Right lobe of liver (tissue), 6 donors: ENCODE measurements around the gene MYT1. TPM values are rescaled to one million over a fixed set of nuclear protein-coding genes. Genes with fewer than 3 reads are reported as not detected.

Experiments used
- ATAC-seq, 4 donors: fragments of 200-7000 bp; cut with Tn5 transposase; one replicate each; pipeline ENCODE4 v1.9.1; 2020; ENCODE audit warnings: mild to moderate bottlenecking in 4 of 4, moderate library complexity in 4 of 4
- DNase-seq, 3 donors: peaks; one replicate each; pipeline ENCODE4 v3.0.0-alpha.2; 2020
- H3K27ac ChIP-seq, 3 donors: fragments of 200-600 bp; one replicate each; pipeline ENCODE4 v1.8.0; 2022
- H3K27me3 ChIP-seq, 2 donors: fragments of 200-600 bp; one replicate each; pipeline ENCODE4 v1.8.0; 2022
- H3K36me3 ChIP-seq, 4 donors: fragments of 200-600 bp; sonication (generic) in 1 of 4; one replicate each; pipeline versions ENCODE4 v1.5.1 to v1.8.0; 2017 to 2022; ENCODE audit warnings: control low read depth in 1 of 4
- H3K4me1 ChIP-seq, 4 donors: fragments of 200-600 bp; sonication (generic) in 1 of 4; one replicate each; pipeline versions ENCODE4 v1.5.1 to v1.8.0; 2017 to 2022; ENCODE audit warnings: control low read depth in 1 of 4
- H3K4me3 ChIP-seq, 3 donors: fragments of 200-600 bp; one replicate each; pipeline ENCODE4 v1.8.0; 2022
- H3K9me3 ChIP-seq, 4 donors: fragments of 200-600 bp; sonication (generic) in 1 of 4; one replicate each; pipeline versions ENCODE4 v1.5.1 to v1.8.0; 2017 to 2022; ENCODE audit warnings: control low read depth in 1 of 4
- POLR2A ChIP-seq: fragments of 450-650 bp; IDR thresholded peaks from one replicate; pipeline ENCODE4 v1.6.1; 2017; ENCODE audit warnings: antibody characterized with exemption, mild to moderate bottlenecking
- WGBS: methylation state at CpG from one replicate; pipeline ENCODE4 v1.1.6; 2018; ENCODE audit warnings: low coverage, low lambda C conversion rate; ENCODE audit not compliant: insufficient coverage; ENCODE audit errors: missing lambda C conversion rate; 5-methylcytosine and 5-hydroxymethylcytosine counted together
- intact Hi-C, 2 donors: fragments of 100-400 bp; cut with DNase I; formaldehyde crosslinking; loops; one replicate each; pipeline versions ENCODE4 v1.11.2 to v1.14.1; 2022
- total RNA-seq, 6 experiments: library from RNA; depleted of rRNA in 2 of 6; stranded (reverse); fragments of >200 nt in 2 of 6; fragmentation: NEBNext Ultra II Directional in 3 of 6; extraction: Animal tissue kit (Norgen Biotek cat#: 25700) in 3 of 6; gene quantifications; one replicate each; pipeline versions ENCODE4 v1.1.0 to v1.2.4, GENCODE V29; 2016 to 2023
- TF ChIP-seq, protein P1 (sequence below), 4 donors: fragments of 200-600 bp in 3 of 4; fragments of 450-650 bp in 1 of 4; IDR thresholded peaks; one replicate each; pipeline versions ENCODE4 v1.5.1 to v1.8.0; 2016 to 2022; ENCODE audit warnings: antibody characterized with exemption in 4 of 4, mild to moderate bottlenecking in 2 of 4
- donor health status: DM: no; HTN: yes; CAD: no.
- donor health status: DM: no; HTN: no; CAD: no.
- donor health status: DM: no; HTN: no; CAD: no.
- donor health status: DM: no; HTN: yes; CAD: no.
- donor health status: DM: no; HTN: yes; CAD: no.

MYT1 gene
- total RNA-seq, 6 experiments from 2014 or later, result 0.06 to 0.09 TPM; not detected in 4

DNA sequence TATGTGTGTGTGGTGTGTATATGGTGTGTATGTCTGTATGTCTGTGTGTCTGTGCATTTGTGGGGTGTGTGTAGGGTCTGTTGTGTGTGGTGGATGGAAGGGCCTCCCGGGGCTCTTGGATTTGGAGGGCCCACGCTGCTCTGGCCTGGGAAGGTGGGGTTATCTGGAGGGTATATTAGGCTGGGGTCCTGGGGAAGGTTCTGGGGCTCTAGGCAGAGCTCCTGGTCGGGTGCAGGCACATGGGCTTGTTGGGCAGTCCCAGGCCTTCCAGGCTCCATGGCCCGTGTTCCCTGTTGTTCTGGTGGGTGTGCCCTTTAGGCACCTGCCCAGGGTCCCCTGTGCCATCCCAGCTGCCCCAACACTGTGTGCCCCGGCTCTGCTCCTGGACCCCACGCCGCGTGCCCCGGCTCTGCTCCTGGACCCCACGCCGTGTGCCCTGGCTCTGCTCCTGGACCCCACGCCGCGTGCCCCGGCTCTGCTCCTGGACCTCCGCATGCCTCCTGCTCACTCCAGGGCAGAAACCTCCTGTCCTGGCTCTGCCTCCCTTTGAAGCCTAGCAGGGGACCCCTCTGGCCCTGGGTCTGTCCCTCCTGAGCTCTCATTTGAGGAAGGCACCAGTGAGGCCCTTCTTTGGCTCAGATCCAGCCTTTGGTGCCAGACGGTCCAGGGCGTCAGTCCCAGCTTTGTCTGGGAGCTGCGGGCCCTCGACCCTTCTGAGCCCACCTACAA, 10.2 kb upstream of the MYT1 start:
- H3K9me3 ChIP-seq, result no peaks in the 10 kb centered on the region
- TF ChIP-seq, protein P1, sequence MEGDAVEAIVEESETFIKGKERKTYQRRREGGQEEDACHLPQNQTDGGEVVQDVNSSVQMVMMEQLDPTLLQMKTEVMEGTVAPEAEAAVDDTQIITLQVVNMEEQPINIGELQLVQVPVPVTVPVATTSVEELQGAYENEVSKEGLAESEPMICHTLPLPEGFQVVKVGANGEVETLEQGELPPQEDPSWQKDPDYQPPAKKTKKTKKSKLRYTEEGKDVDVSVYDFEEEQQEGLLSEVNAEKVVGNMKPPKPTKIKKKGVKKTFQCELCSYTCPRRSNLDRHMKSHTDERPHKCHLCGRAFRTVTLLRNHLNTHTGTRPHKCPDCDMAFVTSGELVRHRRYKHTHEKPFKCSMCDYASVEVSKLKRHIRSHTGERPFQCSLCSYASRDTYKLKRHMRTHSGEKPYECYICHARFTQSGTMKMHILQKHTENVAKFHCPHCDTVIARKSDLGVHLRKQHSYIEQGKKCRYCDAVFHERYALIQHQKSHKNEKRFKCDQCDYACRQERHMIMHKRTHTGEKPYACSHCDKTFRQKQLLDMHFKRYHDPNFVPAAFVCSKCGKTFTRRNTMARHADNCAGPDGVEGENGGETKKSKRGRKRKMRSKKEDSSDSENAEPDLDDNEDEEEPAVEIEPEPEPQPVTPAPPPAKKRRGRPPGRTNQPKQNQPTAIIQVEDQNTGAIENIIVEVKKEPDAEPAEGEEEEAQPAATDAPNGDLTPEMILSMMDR (IDR thresholded peaks at IDR 0.05), result no peak
- no peak for TF ChIP-seq POLR2A
- ATAC-seq (no peak), DNase-seq (peak in 1 of 3 donors; percentile 35)
- H3K4me3 ChIP-seq, result no peak overlapping the region
- H3K27ac ChIP-seq, result no peak overlapping the region
- WGBS, result 60% methylated on average over 2 of the region's 20 CpGs
- H3K27me3 ChIP-seq, result no peaks in the 10 kb centered on the region
- H3K4me1 ChIP-seq, result no peaks in the 10 kb centered on the region
- intact Hi-C loops, result no loop called here
- no peaks in the 10 kb centered on the region for H3K36me3 ChIP-seq

DNA sequence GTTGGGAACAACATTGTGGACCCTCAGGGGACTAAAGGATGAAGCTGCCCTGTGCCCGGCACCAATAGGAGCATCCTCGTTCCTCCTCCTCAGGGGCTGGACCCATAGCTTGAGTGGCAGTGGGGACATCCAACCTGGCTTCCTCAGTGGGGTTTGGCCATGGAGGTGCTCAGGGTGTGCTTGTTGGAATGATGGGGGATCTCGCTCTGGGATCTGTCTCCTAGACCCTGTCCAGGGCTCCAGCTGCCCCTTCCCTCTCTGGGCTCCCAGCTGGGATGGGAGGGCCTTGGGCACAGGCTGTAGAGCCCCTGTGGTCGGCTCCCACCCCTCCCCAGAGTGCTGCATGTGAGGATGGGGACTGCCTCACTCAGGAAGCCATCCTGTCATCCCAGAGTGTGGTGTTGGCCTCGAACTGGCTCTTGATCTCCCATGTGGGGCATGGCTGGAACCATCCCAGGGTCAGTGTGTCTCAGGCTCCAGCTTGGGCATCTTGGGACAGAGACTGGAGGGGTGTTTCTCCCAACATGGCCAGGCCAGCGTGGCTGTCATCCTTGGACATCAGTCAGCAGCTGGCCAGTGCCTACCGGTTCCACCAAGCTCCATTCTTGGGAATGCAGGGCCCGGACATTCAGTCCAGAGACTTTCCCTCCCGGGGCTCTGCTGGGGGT, 9.5 kb upstream of the MYT1 start:
- Histone ChIP-seq H3K9me3 (no peaks in the 10 kb centered on the region), H3K27me3 (no peaks in the 10 kb centered on the region), H3K4me3 (no peak overlapping the region), H3K4me1 (no peaks in the 10 kb centered on the region), H3K36me3 (no peaks in the 10 kb centered on the region), H3K27ac (no peak overlapping the region)
- intact Hi-C loops, result no loop called here
- DNase-seq, result peak in 1 of 3 donors; percentile 31
- no peak for TF ChIP-seq POLR2A
- TF ChIP-seq, protein P1 (IDR thresholded peaks at IDR 0.05), result no peak
- WGBS, result no CpG with 5 or more reads among the region's 9 CpGs
- ATAC-seq, result no peak

DNA sequence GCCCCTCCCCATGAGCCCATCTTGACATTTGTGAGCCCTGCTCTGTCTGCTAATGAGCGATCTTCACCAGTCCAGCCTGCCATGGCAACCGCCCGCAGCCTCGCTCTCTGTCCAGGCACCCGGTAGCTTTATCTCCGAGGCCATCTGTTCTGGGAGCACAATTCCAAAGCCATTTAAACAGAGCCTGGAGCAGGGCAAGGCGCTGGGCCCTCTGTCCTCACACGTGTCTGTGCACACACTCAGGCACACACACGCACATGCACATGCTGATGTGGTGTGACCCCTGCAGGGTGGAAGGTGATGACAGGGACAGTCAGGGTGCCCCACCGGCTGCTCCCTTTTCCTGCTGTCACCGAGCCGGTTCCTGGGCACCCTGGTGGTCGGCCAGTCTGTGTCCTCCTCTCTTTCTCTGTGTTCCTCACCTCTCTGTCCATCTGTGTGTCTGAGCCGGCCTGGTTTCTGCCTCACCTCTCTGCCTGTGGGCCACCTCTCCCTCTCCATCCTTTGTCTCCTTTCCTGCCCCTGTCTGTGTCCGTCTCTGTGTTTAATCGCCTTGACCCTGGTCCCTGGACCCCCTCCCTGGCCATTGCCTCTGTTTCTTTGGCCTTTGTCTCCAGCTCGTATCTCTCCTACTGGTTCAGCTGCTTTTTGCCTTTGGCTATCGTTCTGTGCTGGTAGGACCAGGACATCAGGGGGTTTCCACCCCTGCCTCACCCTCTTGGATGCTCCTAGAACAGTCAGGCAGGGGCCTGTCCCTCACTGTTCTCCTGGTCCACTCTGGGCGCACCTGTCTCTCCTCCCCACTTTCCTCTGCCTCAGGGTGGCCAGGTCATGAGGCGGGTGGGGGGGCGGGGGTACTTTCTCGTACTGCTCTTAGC, 8.8 kb upstream of the MYT1 start:
- H3K36me3 ChIP-seq, result no peaks in the 10 kb centered on the region
- ATAC-seq, result no peak
- intact Hi-C loops, result no loop called here
- H3K27me3 ChIP-seq, result no peaks in the 10 kb centered on the region
- H3K27ac ChIP-seq, result no peak overlapping the region
- no peaks in the 10 kb centered on the region for H3K4me1 ChIP-seq
- no peaks in the 10 kb centered on the region for H3K9me3 ChIP-seq
- no peak overlapping the region for H3K4me3 ChIP-seq
- 64% methylated on average over 11 of the region's 22 CpGs for WGBS
- TF ChIP-seq, protein P1 (IDR thresholded peaks at IDR 0.05), result no peak
- TF ChIP-seq POLR2A, result no peak
- DNase-seq, result peak in 1 of 3 donors; percentile 31

DNA sequence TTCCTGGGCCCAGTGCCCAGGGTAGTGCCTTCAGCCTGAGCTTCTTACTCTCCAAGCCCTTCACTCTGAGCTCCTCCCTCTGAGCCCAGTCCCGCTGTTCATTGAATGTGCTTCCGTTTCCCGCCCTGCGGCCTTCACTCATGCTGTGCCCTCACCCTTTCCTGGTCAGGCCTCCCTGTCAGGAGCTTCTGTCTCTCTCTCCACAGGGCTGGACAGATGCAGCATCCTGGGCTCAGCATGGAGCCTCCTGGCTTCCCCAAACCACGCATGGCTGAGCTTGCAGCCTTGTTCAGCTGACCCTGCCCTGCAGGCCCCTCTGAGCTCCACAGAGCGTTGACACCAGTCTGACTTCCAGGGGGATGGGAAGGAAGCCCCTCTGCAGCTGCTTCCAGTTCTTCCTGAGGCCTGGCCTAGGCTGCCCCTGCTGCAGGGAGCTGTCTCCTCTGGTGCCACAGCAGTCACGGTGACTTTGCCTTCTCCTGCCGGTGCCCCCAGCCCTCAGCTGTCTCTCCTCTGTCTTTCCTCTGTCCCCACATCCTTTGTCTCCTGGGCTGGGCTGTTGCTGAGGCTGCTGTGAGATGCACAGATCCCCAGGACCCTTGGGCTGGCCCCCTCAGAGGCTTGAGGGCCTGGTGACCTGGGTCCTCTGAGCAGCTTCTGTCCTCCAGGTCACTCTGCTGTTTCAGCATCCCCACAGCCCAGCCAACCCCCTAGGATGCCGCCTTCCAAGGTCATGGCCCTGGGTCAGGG, 7.9 kb upstream of the MYT1 start:
- DNase-seq (peak in 1 of 3 donors; percentile 32), ATAC-seq (no peak)
- Histone ChIP-seq H3K27me3 (no peaks in the 10 kb centered on the region), H3K4me3 (no peak overlapping the region), H3K27ac (no peak overlapping the region), H3K9me3 (no peaks in the 10 kb centered on the region), H3K36me3 (no peaks in the 10 kb centered on the region), H3K4me1 (no peaks in the 10 kb centered on the region)
- intact Hi-C loops, result no loop called here
- TF ChIP-seq POLR2A, result no peak
- TF ChIP-seq, protein P1 (IDR thresholded peaks at IDR 0.05), result no peak
- 59% methylated on average over 5 of the region's 9 CpGs for WGBS
